ENCODE measurements around the gene CREB5.
"Not testable (repeated sequence)": the region's sequence is repeated elsewhere in the genome, so short reads cannot be mapped to it uniquely, and the experiment has no call there.

The CREB5 gene

DNA sequence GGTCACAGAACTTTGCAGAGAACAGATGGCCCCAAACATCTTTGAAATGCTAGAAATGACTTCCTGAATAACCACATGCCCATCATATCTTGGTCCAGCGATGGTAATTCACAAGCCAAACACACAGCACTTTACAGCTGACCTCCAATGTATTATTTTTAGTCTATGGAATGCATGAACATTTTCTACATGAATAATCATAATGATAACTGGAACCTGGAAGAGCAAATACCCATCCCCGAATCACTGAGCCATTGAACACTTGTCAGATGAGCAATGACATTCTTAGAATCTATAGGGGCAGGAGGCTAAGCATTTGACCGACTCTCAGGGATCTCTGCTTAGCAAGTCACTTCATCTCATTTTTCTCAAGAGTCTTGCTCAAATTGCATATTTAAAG lies 167.3 kb downstream of the CREB5 start:
- DNase-seq (ENCODE audit: low read depth in 2 of 2): no peak

DNA sequence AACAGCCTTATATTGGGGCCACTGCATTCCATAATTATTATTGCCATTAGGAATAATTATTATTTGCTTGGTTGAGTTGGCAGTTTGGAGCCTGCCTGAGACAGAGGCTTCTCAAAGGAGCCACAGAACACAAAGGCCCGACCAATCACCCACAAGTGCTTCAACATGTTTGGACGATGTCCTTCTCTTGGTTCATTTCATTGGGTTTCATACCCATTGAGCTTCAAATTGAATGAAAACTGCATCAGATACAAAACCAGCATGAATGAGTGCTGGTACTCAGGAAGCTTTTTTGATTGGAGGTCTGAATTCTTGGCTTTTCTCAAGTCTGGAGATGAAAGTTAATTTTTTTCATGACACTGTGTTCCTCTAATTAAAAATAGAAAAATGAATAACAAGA lies 168.3 kb downstream of the CREB5 start:
- no peak for DNase-seq (ENCODE audit: low read depth in 2 of 2)

DNA sequence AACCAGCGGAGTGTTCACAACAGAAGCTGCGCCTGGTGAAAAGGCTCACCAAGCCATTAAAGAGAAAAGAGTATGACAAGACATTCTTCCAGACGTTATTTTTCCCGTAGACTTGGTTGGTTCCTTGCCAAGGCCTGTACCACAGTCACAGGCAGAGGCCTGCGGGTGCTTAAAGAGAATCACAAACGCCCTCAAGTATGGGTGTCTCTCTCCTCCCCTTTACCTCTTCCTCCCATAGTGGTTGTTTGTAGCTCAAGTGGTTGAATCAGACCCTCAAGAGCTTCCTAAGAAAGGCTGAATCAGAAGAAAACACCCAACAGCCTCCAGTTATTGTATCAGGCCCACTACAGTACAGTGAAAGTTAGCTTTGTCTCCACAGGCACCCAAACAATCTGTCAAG lies 169.0 kb downstream of the CREB5 start:
- DNase-seq (ENCODE audit: low read depth in 2 of 2): no peak

DNA sequence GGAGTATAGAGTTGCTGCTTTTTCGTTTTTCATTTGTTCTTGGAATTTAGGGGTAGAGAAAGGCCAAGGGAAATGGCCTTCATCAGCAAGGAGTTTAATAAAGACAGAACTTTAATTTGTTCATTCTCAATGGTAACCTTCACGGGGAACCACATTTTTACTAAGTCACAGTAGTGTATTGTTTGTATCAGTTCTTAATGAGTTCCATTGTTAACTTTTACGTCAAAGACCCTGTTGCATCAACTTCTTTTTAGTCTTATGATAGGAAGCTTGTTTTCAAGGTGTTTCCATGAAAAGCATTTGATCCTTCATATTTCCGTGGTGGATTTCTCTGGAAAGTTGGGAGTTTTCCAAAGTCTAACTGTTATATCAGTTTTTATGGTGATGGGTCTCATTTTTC lies 169.9 kb downstream of the CREB5 start:
- no peak for DNase-seq (ENCODE audit: low read depth in 2 of 2)

DNA sequence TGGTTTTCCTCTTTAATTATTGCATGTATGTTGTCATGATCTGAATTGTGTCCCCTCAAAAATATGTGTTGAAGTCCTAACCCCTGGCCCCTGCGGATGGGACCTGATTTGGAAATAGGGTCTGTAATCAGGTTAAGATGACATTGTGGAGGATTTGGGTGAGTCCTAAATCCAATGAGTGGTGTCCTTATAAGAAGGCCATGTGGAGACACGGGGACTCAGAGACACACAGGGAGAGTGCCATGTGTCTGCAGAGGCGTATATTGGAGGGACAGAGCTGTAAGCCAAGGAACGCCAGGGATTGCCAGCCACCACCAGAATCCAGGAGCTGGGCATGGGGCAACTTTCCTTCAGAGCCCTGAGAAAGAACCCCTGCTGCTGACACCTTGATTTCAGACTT lies 171.9 kb downstream of the CREB5 start:
- no peak for DNase-seq (ENCODE audit: low read depth in 2 of 2)

DNA sequence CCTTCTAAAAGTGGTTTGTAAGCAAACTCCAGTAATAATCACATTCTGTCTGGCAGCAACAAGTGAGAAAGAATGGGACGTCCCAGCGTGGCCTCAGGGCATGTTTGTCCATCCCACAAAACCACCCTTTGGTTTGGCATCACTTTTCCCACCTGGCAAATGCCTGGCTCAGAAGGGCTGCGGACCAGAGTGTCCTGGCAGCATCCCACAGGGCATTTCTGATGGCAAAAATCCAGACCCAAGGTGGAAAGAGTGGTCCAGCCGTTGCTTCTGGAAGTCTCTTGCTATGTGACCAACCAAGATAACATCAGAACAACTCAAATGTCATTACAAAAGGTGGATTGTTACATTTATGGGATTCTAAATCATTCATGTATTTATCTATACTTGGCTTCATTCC lies 174.4 kb downstream of the CREB5 start:
- DNase-seq (ENCODE audit: low read depth in 2 of 2): no peak

DNA sequence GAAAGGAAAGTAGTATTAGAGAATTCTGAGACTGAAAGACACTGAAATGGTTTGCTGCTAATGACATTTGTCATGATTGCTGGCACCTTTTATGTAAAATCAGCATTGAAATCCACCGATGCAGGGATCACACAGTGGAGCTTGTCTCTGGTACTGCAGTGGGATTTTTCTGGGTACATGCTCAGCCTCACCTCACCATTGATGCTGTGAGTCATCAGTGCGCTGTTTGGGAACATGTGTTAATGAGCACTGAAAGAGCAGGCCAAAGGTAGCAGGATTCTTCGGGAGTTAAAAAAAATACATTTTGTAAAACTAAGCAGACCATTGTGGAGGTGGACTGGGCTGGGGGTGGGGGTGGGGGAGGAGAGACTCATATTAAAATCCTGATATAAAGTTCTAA lies 174.9 kb downstream of the CREB5 start:
- no peak for DNase-seq (ENCODE audit: low read depth in 2 of 2)

DNA sequence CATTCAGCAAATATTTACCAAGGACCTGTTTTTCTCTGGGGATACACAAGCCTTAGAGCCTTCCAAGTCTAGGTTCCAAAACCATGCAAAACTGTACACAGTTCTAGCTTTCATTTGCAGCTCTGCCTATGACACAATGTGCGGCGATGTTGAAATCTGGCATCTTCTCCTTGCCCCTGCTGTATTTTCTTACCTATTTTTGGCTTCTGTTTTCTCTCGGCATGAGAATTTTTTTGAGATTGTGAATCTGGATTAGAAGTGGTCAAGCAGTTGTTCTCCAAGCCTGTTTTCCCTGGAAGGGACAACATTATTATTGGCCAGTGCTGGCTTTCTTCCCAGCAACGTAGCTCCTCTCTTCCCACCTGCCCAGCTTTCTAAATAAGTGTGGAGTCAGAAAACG lies 176.3 kb downstream of the CREB5 start:
- DNase-seq (ENCODE audit: low read depth in 2 of 2): no peak

DNA sequence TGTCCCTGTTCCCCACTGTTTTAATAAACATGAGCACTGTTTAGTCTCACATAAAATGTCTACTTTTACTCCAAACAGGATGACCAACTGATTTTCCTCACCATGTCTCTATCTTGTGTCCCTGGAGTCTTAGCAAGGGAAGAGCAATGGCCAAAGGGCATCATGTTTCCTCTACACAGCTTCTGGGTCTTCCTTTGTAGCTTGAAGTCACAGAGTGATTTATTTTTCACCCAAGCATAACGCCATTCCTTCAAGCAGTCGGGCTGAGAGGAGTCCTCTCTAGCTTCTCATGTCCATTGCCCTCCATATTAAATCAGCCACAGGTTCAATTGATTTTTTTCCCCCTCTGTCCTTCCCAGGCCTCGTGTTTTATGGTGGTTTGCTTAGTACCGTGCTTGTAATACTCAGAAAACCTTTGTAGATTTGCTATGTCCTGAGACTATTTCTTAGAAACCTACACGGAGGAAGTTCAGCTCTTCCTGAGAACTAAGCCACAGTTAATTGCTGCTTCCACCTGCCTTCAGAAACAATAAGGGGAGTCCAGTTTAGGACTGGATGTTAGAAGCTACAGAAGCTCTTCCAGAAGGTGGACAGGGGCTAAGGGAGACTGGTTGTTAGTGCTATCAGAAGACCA lies 178.8 kb downstream of the CREB5 start:
- no peak for DNase-seq (ENCODE audit: low read depth in 2 of 2)

DNA sequence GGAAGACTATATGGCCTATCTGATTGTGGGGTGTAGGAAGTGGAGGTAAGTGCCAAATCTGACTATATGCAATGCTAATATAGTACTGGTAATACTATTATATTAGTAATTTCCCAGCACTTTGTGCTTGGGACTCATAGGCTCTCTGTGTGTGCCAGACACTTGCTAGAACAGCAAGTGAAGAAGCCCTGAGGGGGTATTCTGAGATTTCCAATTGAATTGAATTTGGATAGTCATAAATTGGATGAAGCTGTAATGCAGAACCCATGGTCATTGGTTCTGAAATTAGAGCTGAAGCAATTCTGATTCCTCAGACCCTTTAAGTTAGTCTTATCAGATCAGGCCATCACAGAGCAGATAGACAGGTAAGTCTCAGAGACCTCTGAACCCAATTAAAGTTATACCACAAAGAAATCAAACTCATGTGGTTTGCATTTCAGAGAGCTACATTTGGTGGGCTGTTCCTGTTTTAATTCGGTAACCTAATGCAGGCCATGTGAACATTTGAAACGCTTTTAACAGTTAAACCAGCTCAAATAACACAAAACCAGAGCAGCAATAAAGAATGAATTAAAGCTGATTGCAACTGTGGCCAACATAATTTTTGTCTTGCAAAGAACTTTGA lies 179.5 kb downstream of the CREB5 start:
- DNase-seq (ENCODE audit: low read depth in 2 of 2): no peak

DNA sequence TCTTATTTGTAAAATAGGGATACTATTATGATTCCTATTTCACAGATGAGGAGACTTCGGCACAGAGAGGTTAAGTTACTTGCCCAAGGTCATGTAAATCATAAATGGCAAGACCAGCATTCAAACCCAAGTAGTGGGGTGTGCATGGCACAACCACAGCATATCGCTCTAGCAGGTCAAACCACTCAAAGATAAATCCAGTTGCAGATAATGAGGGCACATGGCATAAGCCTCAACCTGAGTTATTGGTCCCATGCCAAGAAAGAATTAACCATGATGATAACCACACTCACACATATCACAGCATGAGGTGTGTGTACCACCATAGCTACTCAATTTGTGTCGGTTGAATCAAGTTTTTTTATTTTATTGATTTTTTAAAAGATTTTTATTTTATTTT lies 180.5 kb downstream of the CREB5 start:
- no peak for DNase-seq (ENCODE audit: low read depth in 2 of 2)

DNA sequence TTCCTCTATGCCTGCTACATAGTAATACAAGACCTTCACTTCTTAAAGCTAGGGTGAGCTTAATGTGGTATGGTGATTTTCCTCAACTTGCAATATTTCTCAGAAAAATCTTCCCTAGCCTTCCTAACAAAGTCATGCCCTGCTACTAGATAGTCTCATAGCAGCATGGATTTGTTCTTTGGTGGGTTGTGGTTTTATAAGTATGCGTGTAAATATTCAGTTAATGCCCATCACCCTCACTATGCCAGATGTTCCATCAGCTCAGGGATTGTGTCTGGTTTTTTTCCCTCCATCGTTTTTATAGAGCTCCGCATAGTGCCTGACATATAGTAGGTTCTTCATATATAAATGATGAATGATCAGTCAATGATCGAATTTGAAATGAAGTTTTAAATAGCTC lies 182.8 kb downstream of the CREB5 start:
- DNase-seq (ENCODE audit: low read depth in 2 of 2): no peak

DNA sequence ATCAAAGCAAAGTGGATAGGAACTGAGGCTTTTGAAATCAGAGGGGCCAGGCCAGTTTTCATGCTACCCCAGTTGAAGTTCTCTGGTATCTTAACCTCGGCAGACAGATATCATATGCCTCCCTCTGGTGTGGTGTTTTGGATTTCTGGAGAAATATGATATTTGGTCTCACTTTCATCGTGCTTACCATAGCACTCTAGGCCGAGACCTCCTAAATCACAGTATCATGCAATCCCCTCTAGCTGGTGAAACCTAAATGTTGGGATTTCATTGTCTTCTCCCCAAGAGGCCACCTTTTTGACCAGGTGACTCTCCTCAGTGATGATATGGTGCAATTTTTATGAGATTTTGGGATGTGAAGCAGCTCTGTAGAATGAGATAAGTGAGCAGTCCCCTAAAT lies 183.5 kb downstream of the CREB5 start:
- DNase-seq (ENCODE audit: low read depth in 2 of 2): no peak

DNA sequence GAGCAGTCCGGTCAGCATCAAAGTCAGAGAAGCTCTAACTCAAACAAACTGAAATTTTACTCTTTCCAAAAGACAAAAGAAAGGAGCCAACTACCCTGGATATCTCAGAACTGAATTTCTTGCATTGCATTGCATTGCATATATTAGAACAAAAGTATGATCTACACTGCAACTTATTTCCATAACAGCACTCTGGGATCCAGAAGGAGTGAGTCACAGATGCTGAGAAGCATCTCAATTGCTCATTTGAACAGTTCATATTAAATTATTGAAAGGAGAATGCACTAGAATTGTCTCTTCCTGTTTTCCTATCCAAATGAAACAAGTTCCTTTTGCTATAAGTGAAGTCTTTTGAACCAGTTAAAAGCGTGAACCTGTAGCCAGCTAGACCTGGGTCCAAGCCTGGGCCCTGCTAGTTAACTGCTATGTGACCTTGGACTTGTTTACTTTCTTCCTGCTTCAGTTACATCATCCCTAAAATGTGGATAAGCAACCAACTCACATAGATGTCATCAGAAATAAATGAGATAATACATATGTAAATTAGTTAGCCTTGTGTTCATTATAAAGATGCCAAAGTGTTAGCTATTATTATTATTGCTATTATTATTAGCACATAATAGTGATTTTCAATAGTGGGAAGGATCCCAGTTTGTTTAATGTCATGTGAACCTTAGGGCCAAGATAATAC lies 184.1 kb downstream of the CREB5 start:
- no peak for DNase-seq (ENCODE audit: low read depth in 2 of 2)

DNA sequence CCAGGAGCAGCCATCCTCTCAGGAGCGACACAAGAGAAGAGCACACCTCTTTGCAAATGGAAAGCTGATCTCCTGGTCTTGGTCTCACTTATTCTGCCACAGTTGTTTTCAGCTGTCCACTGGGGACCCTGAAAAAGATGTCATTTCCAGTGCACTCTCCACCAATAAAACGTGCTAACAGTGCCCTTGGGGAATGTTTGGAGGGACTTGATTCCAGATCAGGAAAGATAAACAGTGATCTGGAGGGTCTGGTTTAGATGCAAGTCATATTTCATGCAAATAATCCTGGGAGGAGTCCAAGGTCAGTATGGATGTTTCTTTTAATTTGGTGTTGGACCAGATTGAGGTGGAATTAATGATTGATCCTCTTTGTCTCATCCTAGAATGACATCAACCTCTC lies 185.0 kb downstream of the CREB5 start:
- no peak for DNase-seq (ENCODE audit: low read depth in 2 of 2)

DNA sequence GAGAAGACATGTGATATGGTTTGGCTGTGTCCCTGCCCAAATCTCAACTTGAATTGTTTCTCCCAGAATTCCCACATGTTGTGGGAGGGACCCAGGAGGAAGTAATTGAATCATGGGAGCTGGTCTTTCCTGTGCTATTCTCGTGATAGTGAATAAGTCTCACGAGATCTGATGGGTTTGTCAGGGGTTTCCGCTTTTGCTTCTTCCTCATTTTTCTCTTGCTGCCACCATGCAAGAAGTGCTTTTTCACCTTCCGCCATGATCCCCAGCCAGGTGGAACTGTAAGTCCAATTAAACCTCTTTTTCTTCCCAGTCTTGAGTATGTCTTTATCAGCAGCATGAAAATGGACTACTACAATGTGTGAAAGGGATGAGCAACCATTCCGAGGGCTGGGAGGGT lies 185.7 kb downstream of the CREB5 start:
- not testable (repeated sequence) for DNase-seq (ENCODE audit: low read depth in 2 of 2)

DNA sequence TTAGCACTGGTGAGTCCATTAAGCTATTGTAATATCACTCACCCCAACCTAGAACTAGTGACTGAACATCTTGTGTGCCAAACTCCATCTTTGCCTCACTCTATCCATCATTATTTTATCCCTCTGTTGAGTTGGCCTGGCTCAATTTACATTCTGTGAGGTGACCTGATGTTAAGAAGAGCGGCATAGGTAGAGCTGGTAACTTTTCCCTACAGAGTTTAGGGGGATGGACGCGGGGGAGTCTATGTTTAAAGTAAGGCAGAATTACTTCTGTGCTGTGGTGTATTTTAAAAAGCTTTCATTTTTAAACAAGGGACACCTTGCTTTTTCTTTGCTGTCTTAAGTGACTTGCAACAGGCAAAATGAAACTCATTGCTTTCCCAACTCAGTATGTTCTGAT lies 186.3 kb downstream of the CREB5 start:
- no peak for DNase-seq (ENCODE audit: low read depth in 2 of 2)

DNA sequence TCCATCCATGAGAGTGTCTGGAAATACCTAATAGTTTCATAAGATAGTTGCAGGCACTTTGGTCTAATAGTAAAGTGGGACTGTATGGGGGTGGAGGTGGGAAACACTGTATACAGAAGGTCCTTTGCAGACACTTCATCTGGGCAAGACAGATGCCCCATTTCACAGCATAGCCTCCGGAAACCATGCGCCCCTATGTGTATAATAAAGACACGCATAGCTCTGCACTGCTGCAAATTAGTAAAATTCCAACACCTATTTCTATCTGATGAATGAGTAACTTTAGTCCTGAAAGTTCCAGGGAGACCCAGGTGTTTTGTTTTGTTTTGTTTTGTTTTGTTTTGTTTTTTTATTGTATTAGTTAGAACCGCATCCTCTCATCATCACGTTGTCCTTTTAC lies 187.1 kb downstream of the CREB5 start:
- no peak for DNase-seq (ENCODE audit: low read depth in 2 of 2)

DNA sequence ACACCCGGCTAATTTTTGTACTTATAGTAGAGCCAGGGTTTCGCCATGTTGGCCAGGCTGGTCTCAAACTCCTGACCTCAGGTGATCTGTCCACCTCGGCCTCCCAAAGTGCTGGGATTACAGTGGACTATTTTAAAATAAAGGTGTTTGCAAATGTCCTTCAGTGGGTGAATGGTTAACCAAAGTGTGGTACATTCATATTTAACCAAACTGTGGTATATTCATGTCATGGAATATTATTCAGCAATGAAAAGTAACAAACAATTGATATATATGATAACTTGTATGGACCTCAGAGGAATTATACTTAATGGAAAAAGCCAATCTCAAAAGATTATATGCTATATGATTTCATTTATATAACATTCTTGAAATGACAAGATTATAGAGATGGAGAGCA lies 190.0 kb downstream of the CREB5 start:
- no peak for DNase-seq (ENCODE audit: low read depth in 2 of 2)

DNA sequence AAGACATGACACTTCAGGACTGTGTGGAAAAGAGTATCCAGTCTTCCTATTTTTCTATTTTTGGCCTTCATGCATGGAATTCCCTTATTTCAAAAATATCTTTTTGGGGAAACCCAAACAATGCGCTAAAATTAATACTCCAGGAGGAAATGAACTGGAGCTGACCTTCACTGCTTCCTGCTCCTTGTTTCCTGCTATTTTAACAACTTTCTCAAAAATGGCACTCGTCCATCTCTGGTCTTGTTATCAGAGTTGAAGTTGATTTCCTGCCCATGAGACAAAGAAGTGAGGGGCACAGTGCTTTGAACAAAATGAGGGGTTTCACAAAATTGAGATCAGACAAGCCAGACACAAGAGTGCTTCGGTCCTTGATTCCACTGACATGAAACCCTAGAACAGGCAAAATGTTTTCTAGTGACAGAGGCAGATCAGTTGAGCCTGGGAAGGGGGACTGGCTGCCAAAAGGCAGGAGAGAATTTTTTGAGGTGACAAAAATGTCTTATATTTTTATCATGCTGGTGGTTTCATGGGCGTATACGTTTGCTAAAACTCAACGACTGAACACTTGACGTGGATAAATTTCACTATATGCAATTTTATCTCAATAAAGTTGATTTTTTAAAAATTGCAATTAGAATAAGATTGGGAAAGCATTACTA lies 193.2 kb downstream of the CREB5 start:
- no peak for DNase-seq (ENCODE audit: low read depth in 2 of 2)

DNA sequence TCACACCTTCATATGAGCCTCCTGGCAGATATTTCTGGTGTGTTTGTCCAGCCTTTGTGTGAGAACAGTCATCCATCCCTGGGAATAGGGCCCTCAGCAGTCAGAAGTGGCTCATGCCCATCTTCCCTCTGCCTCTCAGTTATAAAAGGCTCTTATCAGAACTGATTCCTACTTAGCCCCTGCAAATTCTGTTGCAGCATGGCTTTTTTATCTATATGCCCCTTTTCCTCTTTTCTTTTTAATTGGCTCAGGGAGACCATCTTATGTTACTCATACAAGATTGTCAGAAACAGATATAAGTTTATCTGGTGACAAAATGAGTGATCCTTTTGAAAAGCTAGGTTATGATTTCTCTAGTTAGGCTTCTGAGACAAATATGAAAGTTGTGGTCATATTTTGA lies 194.1 kb downstream of the CREB5 start:
- DNase-seq (ENCODE audit: low read depth in 2 of 2): no peak

DNA sequence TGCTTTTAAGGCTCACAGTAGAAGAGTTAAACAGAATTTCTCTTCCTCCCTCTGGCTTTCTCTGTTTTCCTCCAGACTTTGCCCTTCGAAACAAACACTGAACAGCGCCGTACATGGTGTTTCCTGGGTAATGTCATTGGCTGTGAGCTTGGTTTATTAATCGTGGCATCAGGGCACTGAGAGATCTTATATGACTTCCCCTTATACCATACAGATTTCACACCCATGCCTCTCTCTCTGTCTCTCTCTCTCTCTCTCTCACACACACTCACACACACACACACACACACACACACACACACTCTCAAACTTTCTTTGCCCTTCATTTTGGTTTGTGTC lies 195.5 kb downstream of the CREB5 start:
- no peak for DNase-seq (ENCODE audit: low read depth in 2 of 2)

DNA sequence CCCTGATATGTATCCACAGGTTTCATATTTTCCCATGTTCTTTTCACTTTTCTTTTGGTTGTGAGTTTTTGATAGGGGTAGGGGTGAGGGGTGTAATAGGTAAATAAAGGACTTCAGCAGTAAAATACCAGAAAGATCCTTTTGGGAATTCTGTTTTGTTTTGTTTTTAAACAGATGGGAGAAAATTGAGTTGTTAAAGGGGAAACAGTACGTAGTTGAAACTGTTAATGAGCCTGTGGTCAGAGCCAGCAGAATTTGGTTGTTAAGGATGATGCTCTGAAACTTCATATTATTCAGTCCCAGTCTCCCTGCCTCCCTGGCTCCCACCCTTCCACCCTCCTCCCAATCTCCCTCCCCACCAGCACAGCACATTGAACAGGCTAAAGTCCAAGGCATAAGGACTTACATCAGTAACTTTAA lies 195.9 kb downstream of the CREB5 start:
- DNase-seq (ENCODE audit: low read depth in 2 of 2): no peak
